Measurements from ENCODE around the gene ZNF556.

ZNF556 gene

DNA sequence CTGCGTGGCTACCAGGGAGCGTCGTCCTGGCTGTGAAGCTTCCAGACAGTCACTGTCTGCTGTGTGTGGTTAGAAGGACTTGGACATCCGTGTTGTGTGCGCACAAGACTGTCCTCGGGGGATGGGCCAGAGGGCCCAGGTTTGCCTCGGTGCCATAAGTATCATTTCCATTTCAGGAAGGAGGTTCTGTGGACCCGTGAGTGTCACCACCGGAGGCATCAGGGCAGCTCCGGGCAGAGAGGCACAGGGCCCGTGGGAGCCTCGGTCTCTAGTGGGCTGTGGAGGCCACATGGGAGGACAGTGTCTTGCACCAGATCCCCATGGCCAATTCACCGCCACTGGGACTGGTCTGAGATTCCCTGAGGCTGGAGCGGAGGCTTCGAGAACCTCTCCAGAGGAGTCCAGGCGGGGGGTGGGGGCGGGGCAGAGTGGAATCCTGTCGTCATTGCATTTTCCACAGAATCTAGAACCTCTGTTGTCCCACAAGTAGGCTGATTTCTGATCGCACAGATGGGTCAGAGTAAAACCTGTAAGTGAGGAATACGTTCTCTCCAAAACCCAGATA is 39.6 kb downstream of the ZNF556 start:
- no peak for DNase-seq

DNA sequence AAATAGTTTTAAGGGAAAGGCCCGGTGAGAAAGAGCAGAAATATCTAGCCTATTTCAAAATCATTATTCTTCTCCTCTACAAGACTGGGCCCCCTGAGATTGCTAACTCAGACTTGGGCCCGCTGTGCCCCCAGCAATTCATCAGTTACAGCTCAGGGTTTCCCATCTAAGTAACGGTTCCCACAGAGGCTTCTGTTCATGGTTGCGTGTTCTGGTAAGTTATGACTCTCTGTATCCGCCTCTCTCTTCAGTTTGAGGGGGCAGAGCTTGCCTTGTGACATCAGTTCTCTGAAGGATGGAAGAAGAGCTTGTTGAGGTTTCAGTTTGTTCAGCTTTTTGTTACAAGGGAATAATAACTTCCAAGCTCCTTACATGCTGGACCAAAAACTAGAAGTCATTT is 45.2 kb downstream of the ZNF556 start:
- no peak for DNase-seq

DNA sequence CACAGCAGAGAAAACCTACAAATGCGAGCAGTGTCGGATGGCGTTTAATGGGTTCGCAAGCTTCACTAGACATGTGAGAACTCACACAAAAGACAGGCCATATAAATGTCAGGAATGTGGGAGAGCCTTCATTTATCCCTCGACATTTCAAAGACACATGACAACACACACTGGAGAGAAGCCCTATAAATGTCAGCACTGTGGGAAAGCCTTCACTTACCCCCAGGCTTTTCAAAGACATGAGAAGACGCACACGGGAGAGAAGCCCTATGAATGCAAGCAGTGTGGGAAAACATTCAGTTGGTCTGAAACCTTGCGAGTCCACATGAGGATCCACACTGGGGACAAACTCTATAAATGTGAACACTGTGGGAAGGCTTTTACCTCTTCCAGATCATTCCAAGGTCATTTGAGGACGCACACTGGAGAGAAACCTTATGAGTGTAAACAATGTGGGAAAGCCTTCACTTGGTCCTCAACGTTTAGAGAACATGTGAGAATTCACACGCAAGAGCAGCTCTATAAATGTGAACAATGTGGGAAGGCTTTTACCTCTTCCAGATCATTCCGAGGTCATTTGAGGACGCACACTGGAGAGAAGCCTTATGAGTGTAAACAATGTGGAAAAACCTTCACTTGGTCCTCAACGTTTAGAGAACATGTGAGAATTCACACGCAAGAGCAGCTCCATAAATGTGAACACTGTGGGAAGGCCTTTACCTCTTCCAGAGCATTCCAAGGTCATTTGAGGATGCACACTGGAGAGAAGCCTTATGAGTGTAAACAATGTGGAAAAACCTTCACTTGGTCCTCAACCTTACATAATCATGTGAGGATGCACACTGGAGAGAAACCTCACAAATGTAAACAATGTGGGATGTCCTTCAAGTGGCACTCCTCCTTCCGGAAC is 50.4 kb downstream of the ZNF556 start:
- DNase-seq: no peak

DNA sequence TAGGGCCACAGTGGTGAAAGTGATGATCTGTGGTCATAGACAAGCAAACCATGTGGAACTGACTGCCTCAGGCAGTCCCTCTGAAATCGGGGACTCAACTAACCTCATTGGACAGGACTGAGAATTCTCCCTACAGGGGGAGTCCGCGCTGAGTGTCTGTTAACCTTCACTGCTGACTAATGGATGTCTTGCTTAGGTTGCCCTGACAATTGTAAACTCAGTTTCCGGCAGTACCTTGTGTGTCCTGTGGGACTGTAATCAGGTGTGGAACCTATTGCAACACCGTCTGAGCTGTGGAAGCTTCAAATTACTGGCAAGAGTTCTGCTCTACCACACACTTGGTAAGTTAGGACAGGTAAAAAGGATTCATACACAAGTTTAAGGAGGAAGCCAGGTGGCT is 55.9 kb downstream of the ZNF556 start:
- DNase-seq: no peak

DNA sequence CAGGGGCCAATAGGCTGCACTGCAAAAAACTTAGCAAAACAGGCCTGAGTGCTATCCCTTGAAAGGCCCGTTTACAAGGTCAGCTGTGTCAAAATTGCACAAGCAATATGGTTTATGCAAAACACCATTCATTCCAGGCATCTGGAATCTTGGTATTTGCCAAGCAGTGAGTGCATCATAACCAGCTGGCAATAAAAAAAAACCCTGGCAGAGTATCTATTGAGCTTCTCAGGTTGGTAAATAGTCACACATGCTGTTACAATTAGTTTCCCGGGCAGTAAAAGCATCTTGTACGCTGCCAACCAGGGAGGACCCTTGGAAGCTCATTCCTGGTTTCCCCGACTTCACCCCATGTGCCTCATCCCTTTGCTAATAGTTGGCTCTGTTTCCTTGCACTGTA is 56.4 kb downstream of the ZNF556 start:
- no peak for DNase-seq

DNA sequence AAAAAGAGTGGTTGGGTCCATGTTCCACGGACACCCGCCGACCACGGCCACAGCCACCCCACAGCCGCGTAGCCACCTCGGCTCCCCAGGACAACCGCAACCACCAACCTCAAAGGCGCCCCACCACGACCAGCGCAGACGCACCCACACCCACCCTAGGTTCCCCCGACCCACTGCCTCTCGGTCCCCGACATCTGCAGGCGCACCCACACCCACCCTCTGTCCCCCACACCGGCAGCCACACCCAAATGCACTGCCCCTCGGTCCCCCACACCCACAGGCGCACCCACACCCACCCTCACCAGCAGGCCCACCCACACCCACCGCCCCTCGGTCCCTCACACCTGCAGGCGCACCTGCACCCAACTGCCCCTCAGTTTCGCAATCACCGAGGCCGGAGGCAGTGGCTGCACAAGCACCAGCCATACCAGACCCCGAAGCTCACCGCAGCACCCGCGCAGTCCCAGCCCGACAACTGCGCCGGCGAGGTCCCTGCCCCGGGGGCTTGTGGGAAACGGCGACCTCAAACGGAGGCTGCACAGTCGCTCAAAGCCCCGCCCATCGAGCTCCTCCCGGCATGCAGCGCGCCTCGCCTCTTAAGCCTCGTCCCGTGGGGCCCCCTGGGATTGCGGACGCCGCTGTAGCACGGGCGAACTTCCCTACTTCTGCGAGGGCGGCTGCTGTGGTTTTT is 59.4 kb downstream of the ZNF556 start:
- no peak for DNase-seq

- DNase-seq: no peak
Observed at GRCh38 chr19:2927032-2927430, 59.9 kb downstream of the ZNF556 start.

Data from activated CD8-positive, alpha-beta memory T cell treated with anti-CD3 and anti-CD28 coated beads, Interleukin-2, amount 50 U/mL, for 4 hours (primary cell).